ENCODE results near the gene PCDHGA9.
"Not testable (repeated sequence)": the region's sequence is repeated elsewhere in the genome, so short reads cannot be mapped to it uniquely, and the experiment has no call there.

Gene PCDHGA9

GRCh38 chr5:141431286-141431685 is 28.7 kb downstream of the PCDHGA9 start:
- TF ChIP-seq, protein P1, sequence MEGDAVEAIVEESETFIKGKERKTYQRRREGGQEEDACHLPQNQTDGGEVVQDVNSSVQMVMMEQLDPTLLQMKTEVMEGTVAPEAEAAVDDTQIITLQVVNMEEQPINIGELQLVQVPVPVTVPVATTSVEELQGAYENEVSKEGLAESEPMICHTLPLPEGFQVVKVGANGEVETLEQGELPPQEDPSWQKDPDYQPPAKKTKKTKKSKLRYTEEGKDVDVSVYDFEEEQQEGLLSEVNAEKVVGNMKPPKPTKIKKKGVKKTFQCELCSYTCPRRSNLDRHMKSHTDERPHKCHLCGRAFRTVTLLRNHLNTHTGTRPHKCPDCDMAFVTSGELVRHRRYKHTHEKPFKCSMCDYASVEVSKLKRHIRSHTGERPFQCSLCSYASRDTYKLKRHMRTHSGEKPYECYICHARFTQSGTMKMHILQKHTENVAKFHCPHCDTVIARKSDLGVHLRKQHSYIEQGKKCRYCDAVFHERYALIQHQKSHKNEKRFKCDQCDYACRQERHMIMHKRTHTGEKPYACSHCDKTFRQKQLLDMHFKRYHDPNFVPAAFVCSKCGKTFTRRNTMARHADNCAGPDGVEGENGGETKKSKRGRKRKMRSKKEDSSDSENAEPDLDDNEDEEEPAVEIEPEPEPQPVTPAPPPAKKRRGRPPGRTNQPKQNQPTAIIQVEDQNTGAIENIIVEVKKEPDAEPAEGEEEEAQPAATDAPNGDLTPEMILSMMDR (IDR thresholded peaks at IDR 0.05; ENCODE audit: unreplicated experiment in 3 of 3) = no peak
- H3K36me3 Mint-ChIP-seq (ENCODE audit: low read depth) = peaks cover 99% of the 10 kb centered on the region
- H3K27ac Mint-ChIP-seq = no peak overlapping the region
- no peak overlapping the region for H3K4me3 Mint-ChIP-seq
- H3K4me1 Mint-ChIP-seq = no peaks in the 10 kb centered on the region
- peaks cover 4% of the 10 kb centered on the region for H3K27me3 Mint-ChIP-seq (ENCODE audit: low read depth)
- H3K9me3 Mint-ChIP-seq = peaks cover 79% of the 10 kb centered on the region

DNA sequence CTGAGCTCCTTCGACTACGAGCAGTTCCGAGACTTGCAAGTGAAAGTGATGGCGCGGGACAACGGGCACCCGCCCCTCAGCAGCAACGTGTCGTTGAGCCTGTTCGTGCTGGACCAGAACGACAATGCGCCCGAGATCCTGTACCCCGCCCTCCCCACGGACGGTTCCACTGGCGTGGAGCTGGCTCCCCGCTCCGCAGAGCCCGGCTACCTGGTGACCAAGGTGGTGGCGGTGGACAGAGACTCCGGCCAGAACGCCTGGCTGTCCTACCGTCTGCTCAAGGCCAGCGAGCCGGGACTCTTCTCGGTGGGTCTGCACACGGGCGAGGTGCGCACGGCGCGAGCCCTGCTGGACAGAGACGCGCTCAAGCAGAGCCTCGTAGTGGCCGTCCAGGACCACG is 29.7 kb downstream of the PCDHGA9 start:
- H3K9me3 Mint-ChIP-seq = peaks cover 79% of the 10 kb centered on the region
- H3K27me3 Mint-ChIP-seq (ENCODE audit: low read depth); H3K4me1 Mint-ChIP-seq; H3K27ac Mint-ChIP-seq; H3K4me3 Mint-ChIP-seq: not testable (repeated sequence)
- H3K36me3 Mint-ChIP-seq (ENCODE audit: low read depth) = peaks cover 99% of the 10 kb centered on the region

- not testable (repeated sequence) for H3K4me1 Mint-ChIP-seq; H3K4me3 Mint-ChIP-seq; H3K27ac Mint-ChIP-seq; H3K27me3 Mint-ChIP-seq (ENCODE audit: low read depth)
- Mint-ChIP-seq H3K36me3 (ENCODE audit: low read depth) (peaks cover 99% of the 10 kb centered on the region), H3K9me3 (peaks cover 78% of the 10 kb centered on the region)
Observed at GRCh38 chr5:141432726-141433125, 30.1 kb downstream of the PCDHGA9 start.

GRCh38 chr5:141434006-141434405 is 31.4 kb downstream of the PCDHGA9 start:
- H3K27ac Mint-ChIP-seq = no peak overlapping the region
- peaks cover 95% of the 10 kb centered on the region for H3K36me3 Mint-ChIP-seq (ENCODE audit: low read depth)
- H3K4me1 Mint-ChIP-seq = no peaks in the 10 kb centered on the region

DNA sequence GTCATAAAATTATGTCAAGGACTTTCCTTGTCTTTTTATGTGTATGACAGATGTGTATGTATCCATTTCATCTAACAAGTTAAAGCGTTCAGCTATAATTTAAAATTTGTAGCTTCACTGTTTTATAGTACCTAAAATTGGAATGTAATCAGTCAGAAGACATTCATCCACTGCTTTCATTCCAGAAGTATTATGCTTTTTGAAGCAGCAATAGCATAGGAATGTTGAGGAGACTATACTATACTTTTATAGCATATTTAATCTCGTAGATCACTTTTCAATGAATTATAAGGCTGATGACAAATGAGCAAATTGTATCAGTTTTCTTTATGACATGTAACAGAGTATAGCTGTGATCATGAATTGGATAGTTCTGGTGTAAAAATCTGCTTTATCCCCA is 34.6 kb downstream of the PCDHGA9 start:
- TF ChIP-seq, protein P1 (IDR thresholded peaks at IDR 0.05; ENCODE audit: unreplicated experiment in 3 of 3) = no peak
- H3K9me3 Mint-ChIP-seq = peaks cover 83% of the 10 kb centered on the region
- peaks cover 93% of the 10 kb centered on the region for H3K36me3 Mint-ChIP-seq (ENCODE audit: low read depth)
- H3K27ac Mint-ChIP-seq = no peak overlapping the region
- H3K4me3 Mint-ChIP-seq = no peak overlapping the region
- H3K4me1 Mint-ChIP-seq = no peaks in the 10 kb centered on the region
- H3K27me3 Mint-ChIP-seq (ENCODE audit: low read depth) = no peaks in the 10 kb centered on the region

More at GRCh38 chr5:141434006-141434405, 31.4 kb downstream of the PCDHGA9 start:
- Mint-ChIP-seq H3K9me3 (peaks cover 76% of the 10 kb centered on the region), H3K4me3 (no peak overlapping the region), H3K27me3 (ENCODE audit: low read depth) (no peaks in the 10 kb centered on the region)
- TF ChIP-seq, protein P1 (IDR thresholded peaks at IDR 0.05; ENCODE audit: unreplicated experiment in 3 of 3) = no peak

- no peaks in the 10 kb centered on the region for H3K4me1 Mint-ChIP-seq
- H3K36me3 Mint-ChIP-seq (ENCODE audit: low read depth) = peaks cover 92% of the 10 kb centered on the region
- no peaks in the 10 kb centered on the region for H3K27me3 Mint-ChIP-seq (ENCODE audit: low read depth)
- TF ChIP-seq, protein P1 (IDR thresholded peaks at IDR 0.05; ENCODE audit: unreplicated experiment in 3 of 3) = no peak
- no peak overlapping the region for H3K4me3 Mint-ChIP-seq
- no peak overlapping the region for H3K27ac Mint-ChIP-seq
- peaks cover 87% of the 10 kb centered on the region for H3K9me3 Mint-ChIP-seq
Observed at GRCh38 chr5:141439411-141440141, 37.0 kb downstream of the PCDHGA9 start.

DNA sequence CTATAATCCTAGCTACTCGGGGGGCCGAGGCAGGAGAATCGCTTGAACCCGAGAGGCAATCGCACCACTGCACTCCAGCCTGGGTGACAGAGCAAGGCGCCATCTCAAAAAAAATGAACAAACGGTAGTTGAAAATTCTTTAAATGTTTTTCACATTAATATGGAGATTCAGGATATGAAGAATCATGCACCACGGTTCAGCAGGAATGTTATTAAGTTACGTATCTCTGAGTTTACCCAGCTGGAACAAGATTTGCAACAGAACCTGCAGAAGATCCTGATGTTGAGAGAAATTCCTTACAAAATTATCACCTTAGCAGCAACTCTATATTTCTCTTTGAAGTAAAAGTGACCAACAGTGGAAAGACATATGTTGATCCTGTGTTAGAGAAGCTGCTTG is 37.8 kb downstream of the PCDHGA9 start:
- peaks cover 85% of the 10 kb centered on the region for H3K9me3 Mint-ChIP-seq
- H3K4me3 Mint-ChIP-seq = no peak overlapping the region
- H3K27me3 Mint-ChIP-seq (ENCODE audit: low read depth) = no peaks in the 10 kb centered on the region
- H3K27ac Mint-ChIP-seq = no peak overlapping the region
- TF ChIP-seq, protein P1 (IDR thresholded peaks at IDR 0.05; ENCODE audit: unreplicated experiment in 3 of 3) = no peak
- no peaks in the 10 kb centered on the region for H3K4me1 Mint-ChIP-seq
- H3K36me3 Mint-ChIP-seq (ENCODE audit: low read depth) = peaks cover 91% of the 10 kb centered on the region
